Gastrocnemius medialis (tissue), 4 donors: ENCODE results near the gene NATD1.

Source experiments
- CTCF ChIP-seq, 5 experiments: fragments of 450-650 bp in 3 of 5; fragments of 200-600 bp in 2 of 5; sonication (generic) in 2 of 5; IDR thresholded peaks in 4 of 5; conservative IDR thresholded peaks in 1 of 5; 1 replicate in 4 of 5; 2 replicates in 1 of 5; pipeline ENCODE4 v1.5.1; 2016 to 2019; ENCODE audit warnings: antibody characterized with exemption in 5 of 5, mild to moderate bottlenecking in 3 of 5, moderate library complexity in 3 of 5
- POLR2A ChIP-seq, 2 donors: fragments of 450-650 bp; IDR thresholded peaks; one replicate each; pipeline ENCODE4 v1.6.1; 2017; ENCODE audit warnings: antibody characterized with exemption in 2 of 2, mild to moderate bottlenecking in 2 of 2, moderate library complexity in 2 of 2

DNA sequence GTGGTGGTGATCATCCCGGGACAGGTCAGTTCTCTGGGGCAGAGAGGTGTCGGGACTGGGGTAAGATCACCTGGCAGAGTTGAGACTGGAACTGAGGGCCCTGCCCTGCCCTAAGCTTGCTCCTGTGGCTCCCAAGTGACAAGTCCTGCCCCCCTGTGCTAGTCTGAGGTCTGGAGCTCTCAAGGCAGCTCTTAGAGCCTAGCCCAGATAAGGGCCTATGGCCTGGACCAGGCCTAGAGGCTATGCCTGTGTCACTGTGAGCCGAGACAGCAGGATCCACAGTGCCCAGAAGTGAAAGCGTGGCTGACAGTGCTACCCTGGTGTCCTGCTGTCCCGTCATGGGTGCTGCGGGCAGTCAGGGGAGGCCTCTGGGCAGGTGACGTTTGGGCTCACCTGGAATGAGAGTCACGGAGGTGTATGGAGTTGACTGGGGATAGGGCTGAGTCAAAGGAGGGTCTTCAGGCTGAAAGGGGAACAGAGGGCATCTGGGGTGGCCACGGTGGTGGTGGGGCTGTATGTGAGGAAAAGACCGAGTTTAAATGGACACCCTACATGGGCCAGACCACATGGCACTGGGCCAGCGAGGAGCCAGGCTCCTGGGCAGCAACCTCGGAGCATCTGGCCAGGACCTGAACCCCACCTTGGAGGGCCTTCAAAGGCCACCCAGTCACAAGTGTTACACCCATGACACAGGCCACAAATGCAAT lies 5.5 kb downstream of the NATD1 start:
- TF ChIP-seq CTCF (IDR thresholded peaks at IDR 0.05 in 4 of 5, conservative IDR thresholded peaks at IDR 0.05 in 1 of 5) (no peak), POLR2A (IDR thresholded peaks at IDR 0.05) (no peak)
